ENCODE data around the gene ATG2B. TPM values are rescaled to one million over a fixed set of nuclear protein-coding genes. Genes with fewer than 3 reads are reported as not detected.
"Not testable (repeated sequence)": the region's sequence is repeated elsewhere in the genome, so short reads cannot be mapped to it uniquely, and the experiment has no call there.

The ATG2B gene
- total RNA-seq, 1 donor from 2014 or later, result 21.0 TPM

GRCh38 chr14:96249029-96249428 is 114.1 kb downstream of the ATG2B start:
- H3K4me1 Mint-ChIP-seq, result no peaks in the 10 kb centered on the region
- H3K27ac Mint-ChIP-seq, result no peak overlapping the region
- peaks cover 18% of the 10 kb centered on the region for H3K27me3 Mint-ChIP-seq
- ChIA-PET CTCF (no interaction called here), POLR2A (no interaction called here)
- no peak for TF ChIP-seq CTCF (IDR thresholded peaks at IDR 0.05)
- no peaks in the 10 kb centered on the region for H3K9me3 Mint-ChIP-seq
- no peak overlapping the region for H3K4me3 Mint-ChIP-seq
- H3K36me3 Mint-ChIP-seq (ENCODE audit: low read depth), result no peaks in the 10 kb centered on the region
- no peak for DNase-seq
- no peak for ATAC-seq (ENCODE audit: low read depth)
- intact Hi-C loops (cut with micrococcal nuclease), result no loop called here

- no peak for TF ChIP-seq CTCF (IDR thresholded peaks at IDR 0.05)
- no peaks in the 10 kb centered on the region for H3K36me3 Mint-ChIP-seq (ENCODE audit: low read depth)
- intact Hi-C loops (cut with micrococcal nuclease), result no loop called here
- H3K27ac Mint-ChIP-seq, result no peak overlapping the region
- no peak overlapping the region for H3K4me3 Mint-ChIP-seq
- DNase-seq, result no peak
- peaks cover 16% of the 10 kb centered on the region for H3K27me3 Mint-ChIP-seq
- H3K4me1 Mint-ChIP-seq, result no peaks in the 10 kb centered on the region
- no peak for ATAC-seq (ENCODE audit: low read depth)
- no peaks in the 10 kb centered on the region for H3K9me3 Mint-ChIP-seq
- POLR2A ChIA-PET, result no interaction called here
- CTCF ChIA-PET, result no interaction called here
These were observed 116.1 kb downstream of the ATG2B start for GRCh38 chr14:96247031-96247430.

- no peak for TF ChIP-seq CTCF (IDR thresholded peaks at IDR 0.05)
- ChIA-PET POLR2A (no interaction called here), CTCF (no interaction called here)
- ATAC-seq (ENCODE audit: low read depth) (no peak), DNase-seq (no peak)
- Mint-ChIP-seq H3K4me1 (no peaks in the 10 kb centered on the region), H3K9me3 (no peaks in the 10 kb centered on the region), H3K4me3 (no peak overlapping the region), H3K36me3 (ENCODE audit: low read depth) (no peaks in the 10 kb centered on the region), H3K27me3 (peaks cover 10% of the 10 kb centered on the region), H3K27ac (no peak overlapping the region)
- intact Hi-C loops (cut with micrococcal nuclease), result no loop called here
These were observed 116.6 kb downstream of the ATG2B start for GRCh38 chr14:96246539-96246847.

DNA sequence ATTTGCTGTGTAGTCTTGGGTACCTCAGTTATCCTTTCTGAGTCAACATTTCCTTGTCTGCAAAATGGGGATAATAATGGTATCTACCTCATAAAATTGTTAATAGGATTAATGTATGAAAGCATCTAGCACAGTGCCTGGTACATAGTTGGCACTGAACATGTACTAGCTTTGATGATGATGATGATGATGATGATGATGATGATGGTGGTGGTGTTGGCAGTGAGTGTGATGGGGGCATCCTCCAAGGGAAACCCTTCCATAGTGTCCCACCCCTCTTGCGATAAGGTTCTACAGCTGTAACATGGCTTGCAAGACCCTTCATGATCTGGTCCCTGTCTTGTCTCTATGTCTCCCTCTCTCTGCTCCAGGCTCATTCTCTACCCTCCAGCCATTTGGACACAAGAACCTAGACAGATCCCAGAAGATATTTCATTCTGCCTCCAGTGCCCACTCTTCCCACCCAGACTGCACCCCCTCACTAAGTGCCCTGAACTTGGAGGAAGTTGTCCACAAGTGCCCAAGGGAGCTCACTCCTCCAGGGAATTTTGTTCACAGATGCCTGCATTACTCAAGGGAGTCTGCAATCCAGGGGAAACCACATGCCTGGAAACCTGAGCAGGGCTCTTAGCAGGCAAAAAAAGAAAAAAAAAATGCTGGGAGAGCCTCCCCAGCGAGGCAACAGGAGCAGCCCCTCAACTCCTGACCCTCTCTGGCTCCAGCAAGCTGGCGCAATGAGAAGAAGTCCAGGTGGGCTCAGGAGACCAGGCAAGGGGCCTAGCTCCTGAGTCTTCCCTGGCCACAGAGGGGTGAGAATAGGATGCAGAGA is 117.2 kb downstream of the ATG2B start:
- ATAC-seq (ENCODE audit: low read depth), result no peak
- H3K27me3 Mint-ChIP-seq, result peaks cover 8% of the 10 kb centered on the region
- no peak overlapping the region for H3K4me3 Mint-ChIP-seq
- no peaks in the 10 kb centered on the region for H3K36me3 Mint-ChIP-seq (ENCODE audit: low read depth)
- H3K9me3 Mint-ChIP-seq, result no peaks in the 10 kb centered on the region
- TF ChIP-seq CTCF (IDR thresholded peaks at IDR 0.05), result no peak
- POLR2A ChIA-PET, result no interaction called here
- H3K4me1 Mint-ChIP-seq, result no peaks in the 10 kb centered on the region
- no peak overlapping the region for H3K27ac Mint-ChIP-seq
- intact Hi-C loops (cut with micrococcal nuclease), result no loop called here
- CTCF ChIA-PET, result no interaction called here
- no peak for DNase-seq

- H3K4me3 Mint-ChIP-seq, H3K27me3 Mint-ChIP-seq, H3K27ac Mint-ChIP-seq: not testable (repeated sequence)
These were observed 118.1 kb downstream of the ATG2B start for GRCh38 chr14:96245074-96245473.

GRCh38 chr14:96243785-96244184 is 119.4 kb downstream of the ATG2B start:
- DNase-seq, result no peak
- CTCF ChIA-PET, result no interaction called here
- Mint-ChIP-seq H3K4me3 (no peak overlapping the region), H3K9me3 (no peaks in the 10 kb centered on the region), H3K36me3 (ENCODE audit: low read depth) (no peaks in the 10 kb centered on the region), H3K27me3 (peaks cover 2% of the 10 kb centered on the region), H3K4me1 (no peaks in the 10 kb centered on the region), H3K27ac (no peak overlapping the region)
- POLR2A ChIA-PET, result no interaction called here
- intact Hi-C loops (cut with micrococcal nuclease), result no loop called here
- TF ChIP-seq CTCF (IDR thresholded peaks at IDR 0.05), result no peak
- no peak for ATAC-seq (ENCODE audit: low read depth)

More at GRCh38 chr14:96245074-96245473, 118.1 kb downstream of the ATG2B start:
- POLR2A ChIA-PET; H3K9me3 Mint-ChIP-seq; H3K36me3 Mint-ChIP-seq (ENCODE audit: low read depth); CTCF ChIA-PET; H3K4me1 Mint-ChIP-seq; ATAC-seq (ENCODE audit: low read depth); DNase-seq; intact Hi-C loops (cut with micrococcal nuclease): not testable (repeated sequence)
